Neuronal stem cell (in vitro differentiated cells): Measurements from ENCODE around the gene PACSIN3.

Experiments
- DNase-seq: peaks from one replicate; pipeline ENCODE4 v3.0.0-alpha.2; 2013; ENCODE audit warnings: low spot score
- H2AFZ ChIP-seq: one replicate; pipeline ENCODE4 v1.6.1; 2013; ENCODE audit warnings: mild to moderate bottlenecking, low read length, inconsistent platforms
- H2AK5ac ChIP-seq: 2 replicates; pipeline ENCODE4 v1.6.1; 2013; ENCODE audit warnings: low read depth, mild to moderate bottlenecking, inconsistent platforms, low read length, moderate library complexity, mixed read lengths
- H2BK120ac ChIP-seq: 2 replicates; pipeline ENCODE4 v1.6.1; 2013; ENCODE audit warnings: low read depth, mild to moderate bottlenecking, inconsistent platforms, low read length, moderate library complexity, mixed read lengths
- H2BK12ac ChIP-seq: one replicate; pipeline ENCODE4 v1.6.1; 2013; ENCODE audit warnings: low read length, inconsistent platforms
- H2BK15ac ChIP-seq: 2 replicates; pipeline ENCODE4 v1.6.1; 2013; ENCODE audit warnings: mild to moderate bottlenecking, low read length, inconsistent platforms, mixed read lengths
- H2BK5ac ChIP-seq: one replicate; pipeline ENCODE4 v1.6.1; 2013; ENCODE audit warnings: inconsistent platforms, mild to moderate bottlenecking, low read length, moderate library complexity
- H3K14ac ChIP-seq: one replicate; pipeline ENCODE4 v1.6.1; 2013; ENCODE audit warnings: low read length, inconsistent platforms
- H3K18ac ChIP-seq: 2 replicates; pipeline ENCODE4 v1.6.1; 2013; ENCODE audit warnings: low read length, inconsistent platforms
- H3K23ac ChIP-seq: 2 replicates; pipeline ENCODE4 v1.6.1; 2013; ENCODE audit warnings: low read depth, mild to moderate bottlenecking, mixed read lengths, low read length, inconsistent platforms; ENCODE audit not compliant: poor library complexity
- H3K27ac ChIP-seq: replicated peaks from 3 replicates; pipeline ENCODE4 v1.5.1; 2013; ENCODE audit warnings: low read length, inconsistent platforms
- H3K27me3 ChIP-seq, 3 experiments: 2 replicates each; pipeline ENCODE4 v1.6.1; 2013; ENCODE audit warnings: low read length in 3 of 3, mild to moderate bottlenecking in 2 of 3, inconsistent platforms in 1 of 3, low read depth in 1 of 3, mixed read lengths in 1 of 3, moderate library complexity in 1 of 3; ENCODE audit not compliant: control insufficient read depth in 3 of 3, insufficient read depth in 3 of 3
- H3K36me3 ChIP-seq, 2 donors: replicated peaks in 1 of 2; 2 replicates each; pipeline ENCODE4 v1.6.1; 2013; ENCODE audit warnings: low read length in 2 of 2; ENCODE audit not compliant: control insufficient read depth in 2 of 2, insufficient read depth in 2 of 2
- H3K4ac ChIP-seq: 2 replicates; pipeline ENCODE4 v1.6.1; 2013; ENCODE audit warnings: inconsistent platforms, mild to moderate bottlenecking, low read length, moderate library complexity
- H3K4me1 ChIP-seq, 2 donors: 1 replicate in 1 of 2; 2 replicates in 1 of 2; pipeline ENCODE4 v1.6.1; 2013; ENCODE audit warnings: low read length in 2 of 2, low read depth in 1 of 2; ENCODE audit not compliant: control insufficient read depth in 2 of 2, insufficient read depth in 1 of 2
- H3K4me2 ChIP-seq: one replicate; pipeline ENCODE4 v1.6.1; 2013; ENCODE audit warnings: mild to moderate bottlenecking, low read length, inconsistent platforms; ENCODE audit not compliant: insufficient read depth, poor library complexity, severe bottlenecking
- H3K4me3 ChIP-seq, 2 donors: 2 replicates each; pipeline ENCODE4 v1.5.1; 2013; ENCODE audit warnings: low read length in 2 of 2, mild to moderate bottlenecking in 2 of 2, inconsistent platforms in 1 of 2, moderate library complexity in 1 of 2
- H3K79me1 ChIP-seq: one replicate; pipeline ENCODE4 v1.6.1; 2013; ENCODE audit warnings: low read depth, mild to moderate bottlenecking, inconsistent platforms, low read length, moderate library complexity
- H3K9ac ChIP-seq: one replicate; pipeline ENCODE4 v1.6.1; 2013; ENCODE audit warnings: mild to moderate bottlenecking, low read depth, low read length, inconsistent platforms; ENCODE audit not compliant: poor library complexity
- H3K9me3 ChIP-seq, 2 donors: replicated peaks in 1 of 2; 2 replicates each; pipeline versions ENCODE3 to v1.6.1; 2013; ENCODE audit warnings: low read length in 2 of 2, mild to moderate bottlenecking in 2 of 2, inconsistent platforms in 1 of 2, low read depth in 1 of 2, mixed read lengths in 1 of 2, moderate library complexity in 1 of 2; ENCODE audit not compliant: control insufficient read depth in 2 of 2, insufficient read depth in 1 of 2
- H4K8ac ChIP-seq: one replicate; pipeline ENCODE4 v1.6.1; 2013; ENCODE audit warnings: low read depth, mild to moderate bottlenecking, inconsistent platforms, low read length, moderate library complexity
- H4K91ac ChIP-seq: one replicate; pipeline ENCODE4 v1.6.1; 2013; ENCODE audit warnings: low read length, low read depth, mild to moderate bottlenecking, inconsistent platforms; ENCODE audit not compliant: poor library complexity
- WGBS, 2 donors: extraction: QIAGEN DNeasy Blood & Tissue Kit; methylation state at CpG; one replicate each; pipeline ENCODE4 v1.1.7; 2013; ENCODE audit warnings: missing lambda C conversion rate in 2 of 2, mixed read lengths in 1 of 2; ENCODE audit not compliant: insufficient read length in 2 of 2, insufficient replicate concordance in 1 of 2; ENCODE audit errors: extremely low coverage in 2 of 2; 5-methylcytosine and 5-hydroxymethylcytosine counted together

Gene PACSIN3

GRCh38 chr11:47139878-47140277 lies 46.4 kb downstream of the PACSIN3 start:
- no peak overlapping the region for H3K4me2 ChIP-seq
- H4K8ac ChIP-seq = no peak overlapping the region
- H3K4me1 ChIP-seq = no peaks in the 10 kb centered on the region
- H3K4ac ChIP-seq = no peak overlapping the region
- no peak overlapping the region for H3K23ac ChIP-seq
- no peak overlapping the region for H2AFZ ChIP-seq
- no peaks in the 10 kb centered on the region for H3K27me3 ChIP-seq
- no peak overlapping the region for H2AK5ac ChIP-seq
- no peak overlapping the region for H3K18ac ChIP-seq
- H2BK120ac ChIP-seq = no peak overlapping the region
- H3K9me3 ChIP-seq = no peaks in the 10 kb centered on the region
- H3K36me3 ChIP-seq = peaks cover 6 to 24% of the 10 kb centered on the region in 2 donors
- WGBS, 2 donors = no CpG with 5 or more reads among the region's 4 CpGs
- H3K27ac ChIP-seq = no peak overlapping the region
- H4K91ac ChIP-seq = no peak overlapping the region
- no peak overlapping the region for H3K4me3 ChIP-seq
- H3K14ac ChIP-seq = no peak overlapping the region
- DNase-seq = no peak
- no peak overlapping the region for H3K9ac ChIP-seq
- H2BK5ac ChIP-seq = no peak overlapping the region
- H2BK15ac ChIP-seq = no peak overlapping the region
- no peak overlapping the region for H2BK12ac ChIP-seq
- peaks cover 2% of the 10 kb centered on the region for H3K79me1 ChIP-seq

GRCh38 chr11:47137476-47137875 lies 48.8 kb downstream of the PACSIN3 start:
- H2BK120ac ChIP-seq = no peak overlapping the region
- H2AFZ ChIP-seq = no peak overlapping the region
- no peak overlapping the region for H3K27ac ChIP-seq
- no peak overlapping the region for H4K8ac ChIP-seq
- peaks cover 6 to 24% of the 10 kb centered on the region in 2 donors for H3K36me3 ChIP-seq
- H2BK5ac ChIP-seq = no peak overlapping the region
- no peak overlapping the region for H3K23ac ChIP-seq
- no peaks in the 10 kb centered on the region for H3K9me3 ChIP-seq
- no peak overlapping the region for H3K4me2 ChIP-seq
- peaks cover 2% of the 10 kb centered on the region for H3K79me1 ChIP-seq
- no peaks in the 10 kb centered on the region for H3K27me3 ChIP-seq
- H4K91ac ChIP-seq = no peak overlapping the region
- H3K4me3 ChIP-seq = no peak overlapping the region
- H3K14ac ChIP-seq = no peak overlapping the region
- H3K4ac ChIP-seq = no peak overlapping the region
- no peak overlapping the region for H2BK15ac ChIP-seq
- H2BK12ac ChIP-seq = no peak overlapping the region
- H3K4me1 ChIP-seq = no peaks in the 10 kb centered on the region
- no peak overlapping the region for H2AK5ac ChIP-seq
- no CpG with 5 or more reads among the region's 2 CpGs for WGBS, 2 donors
- no peak overlapping the region for H3K18ac ChIP-seq
- no peak for DNase-seq
- H3K9ac ChIP-seq = no peak overlapping the region

- Histone ChIP-seq H4K91ac (no peak overlapping the region), H3K18ac (no peak overlapping the region), H2BK5ac (no peak overlapping the region), H3K9me3 (no peaks in the 10 kb centered on the region), H2BK12ac (no peak overlapping the region), H3K23ac (no peak overlapping the region), H3K79me1 (peaks cover 2% of the 10 kb centered on the region), H2AFZ (no peak overlapping the region), H3K4me2 (no peak overlapping the region), H3K4ac (no peak overlapping the region), H2BK120ac (no peak overlapping the region), H2AK5ac (no peak overlapping the region), H3K36me3 (peaks cover 6 to 24% of the 10 kb centered on the region in 2 donors), H3K4me1 (no peaks in the 10 kb centered on the region), H3K27me3 (no peaks in the 10 kb centered on the region), H3K4me3 (no peak overlapping the region), H3K14ac (no peak overlapping the region), H4K8ac (no peak overlapping the region), H2BK15ac (no peak overlapping the region), H3K27ac (no peak overlapping the region), H3K9ac (no peak overlapping the region)
- DNase-seq = no peak
- no CpG with 5 or more reads among the region's 3 CpGs for WGBS, 2 donors
These were observed 49.3 kb downstream of the PACSIN3 start for GRCh38 chr11:47136921-47137320.

- Histone ChIP-seq H2BK5ac (no peak overlapping the region), H3K9me3 (no peaks in the 10 kb centered on the region), H2BK12ac (no peak overlapping the region), H2AK5ac (no peak overlapping the region), H3K23ac (peak overlapping the region; percentile 9), H3K9ac (no peak overlapping the region), H2BK15ac (no peak overlapping the region), H3K14ac (no peak overlapping the region), H3K4ac (no peak overlapping the region), H3K27me3 (no peaks in the 10 kb centered on the region), H3K4me2 (no peak overlapping the region), H3K4me1 (no peaks in the 10 kb centered on the region), H3K27ac (no peak overlapping the region), H3K18ac (no peak overlapping the region), H4K91ac (no peak overlapping the region), H2AFZ (no peak overlapping the region), H3K79me1 (peaks cover 2% of the 10 kb centered on the region), H2BK120ac (no peak overlapping the region), H3K36me3 (peaks cover 6 to 24% of the 10 kb centered on the region in 2 donors), H3K4me3 (no peak overlapping the region), H4K8ac (no peak overlapping the region)
- no CpG with 5 or more reads among the region's 3 CpGs for WGBS, 2 donors
- DNase-seq = no peak
These were observed 49.9 kb downstream of the PACSIN3 start for GRCh38 chr11:47136327-47136726.
